K562 (cell line): Measurements from ENCODE around the gene GALP. TPM values are rescaled to one million over a fixed set of nuclear protein-coding genes. Genes with fewer than 3 reads are reported as not detected.

Experiments used
- ATAC-seq: fragments of 200-7000 bp; cut with Tn5 transposase; 3 replicates; pipeline ENCODE4 v1.9.1; 2020; ENCODE audit warnings: moderate library complexity
- BruUV-seq: library from RNA; stranded (reverse); fragments of 400-500 nt; replicated peaks from 2 replicates; lab custom pipeline; 2021; lab: Mats Ljungman, UMichigan
- CTCF ChIA-PET: fragments of 300-600 bp; formaldehyde crosslinking; extraction: SDS; loops from one replicate; lab custom pipeline; 2021; ENCODE audit warnings: low intra/inter-chr PET ratio; lab: Yijun Ruan, JAX
- POLR2A ChIA-PET: fragments of 300-600, 350-650 bp; sonication (Branson Sonifier 250); formaldehyde crosslinking; extraction: SDS; loops from one replicate; lab custom pipeline; 2021; ENCODE audit warnings: antibody characterized with exemption, inconsistent platforms; lab: Yijun Ruan, JAX
- DNase-seq, 4 experiments: peaks; one replicate each; pipeline versions ENCODE4 v3.0.0 to v3.0.0-alpha.2; 2011 to 2018; ENCODE audit warnings: low spot score in 3 of 4, mixed read lengths in 3 of 4; ENCODE audit errors: extremely low read depth in 1 of 4
- FAIRE-seq: peaks from 2 replicates; lab custom pipeline; 2011; peaks lifted over from hg19 to GRCh38; lab: Jason Lieb, UNC
- H2AFZ ChIP-seq: 2 replicates; pipeline ENCODE4 v1.6.0; 2011; ENCODE audit warnings: low read depth, low read length, control low read depth, inconsistent platforms
- H3K27ac ChIP-seq: fragments of 200-600 bp; 3 replicates; pipeline ENCODE4 v1.8.0; 2011; ENCODE audit warnings: low read depth, mild to moderate bottlenecking, control low read depth, inconsistent platforms, low read length, moderate library complexity, mixed read lengths; ENCODE audit errors: extremely low read depth
- H3K27me3 ChIP-seq, 2 experiments: fragments of 300-600 bp in 1 of 2; 2 replicates in 1 of 2; 3 replicates in 1 of 2; pipeline versions ENCODE4 v1.6.0 to v1.8.0; 2011; ENCODE audit warnings: inconsistent platforms in 2 of 2, low read length in 2 of 2, mild to moderate bottlenecking in 1 of 2, mixed read lengths in 1 of 2, moderate library complexity in 1 of 2; ENCODE audit not compliant: control insufficient read depth in 2 of 2, insufficient read depth in 2 of 2
- H3K36me3 ChIP-seq: fragments of 300-600 bp; 3 replicates; pipeline ENCODE4 v1.8.0; 2011; ENCODE audit warnings: mild to moderate bottlenecking, low read length, inconsistent platforms; ENCODE audit not compliant: control insufficient read depth, insufficient read depth
- H3K4me1 ChIP-seq, 2 experiments: fragments of 200-600 bp in 1 of 2; replicated peaks in 1 of 2; 2 replicates in 1 of 2; 3 replicates in 1 of 2; pipeline versions ENCODE4 v1.5.1 to v1.8.0; 2011; ENCODE audit warnings: inconsistent platforms in 2 of 2, low read length in 2 of 2, mild to moderate bottlenecking in 1 of 2, mixed read lengths in 1 of 2, moderate library complexity in 1 of 2; ENCODE audit not compliant: control insufficient read depth in 2 of 2, insufficient read depth in 2 of 2
- H3K4me2 ChIP-seq: 2 replicates; pipeline ENCODE4 v1.6.1; 2011; ENCODE audit warnings: low read length, control low read depth, inconsistent platforms, mixed read lengths; ENCODE audit not compliant: insufficient read depth
- H3K4me3 ChIP-seq: fragments of 200-600 bp; sonication (generic), shearing (Covaris generic); 2 replicates; pipeline ENCODE4 v1.5.1; 2016; ENCODE audit warnings: control low read depth, inconsistent platforms
- H3K79me2 ChIP-seq: fragments of 200-600 bp; 3 replicates; pipeline ENCODE4 v1.8.0; 2011; ENCODE audit warnings: low read length, inconsistent platforms; ENCODE audit not compliant: control insufficient read depth, insufficient read depth
- H3K9ac ChIP-seq, 2 experiments: 2 replicates each; pipeline versions ENCODE4 v1.6.0 to v1.6.1; 2011; ENCODE audit warnings: low read depth in 2 of 2, low read length in 2 of 2, control low read depth in 1 of 2, inconsistent platforms in 1 of 2, mild to moderate bottlenecking in 1 of 2, mixed read lengths in 1 of 2; ENCODE audit not compliant: insufficient read depth in 1 of 2
- H3K9me1 ChIP-seq: one replicate; pipeline ENCODE4 v1.6.0; 2011; ENCODE audit warnings: inconsistent platforms, mild to moderate bottlenecking, low read length, moderate library complexity; ENCODE audit not compliant: control insufficient read depth, insufficient read depth
- H3K9me3 ChIP-seq: replicated peaks from 2 replicates; pipeline ENCODE4 v1.5.1; 2011; ENCODE audit warnings: low read depth, low read length, inconsistent platforms; ENCODE audit not compliant: control insufficient read depth, insufficient read depth
- H4K20me1 ChIP-seq: replicated peaks from 2 replicates; pipeline ENCODE4 v1.6.1; 2011; ENCODE audit warnings: low read length, inconsistent platforms, mixed read lengths; ENCODE audit not compliant: control insufficient read depth, insufficient read depth
- ADNP ChIP-seq: fragments of 200-800 bp; sonication (Bioruptor generic); IDR thresholded peaks from 2 replicates; pipeline ENCODE4 v1.6.1; 2016; ENCODE audit warnings: missing genetic modification characterization, missing compliant biosample characterization
- ATF7 ChIP-seq: fragments of 450-650 bp; IDR thresholded peaks from 2 replicates; pipeline ENCODE4 v1.7.1; 2014; ENCODE audit warnings: mild to moderate bottlenecking, moderate library complexity
- BCOR ChIP-seq: fragments of 450-650 bp; IDR thresholded peaks from 2 replicates; pipeline ENCODE4 v1.6.1; 2016
- HDAC2 ChIP-seq: fragments of 450-650 bp; IDR thresholded peaks from 2 replicates; pipeline ENCODE4 v1.6.1; 2016; ENCODE audit warnings: mild to moderate bottlenecking
- KDM1A ChIP-seq, 2 experiments: fragments of 450-650 bp; IDR thresholded peaks; 2 replicates each; pipeline ENCODE4 v1.6.1; 2016; ENCODE audit warnings: mild to moderate bottlenecking in 2 of 2
- RBFOX2 ChIP-seq: fragments of 200-400 bp; formaldehyde crosslinking; IDR thresholded peaks from 2 replicates; pipeline ENCODE4 v1.6.1; 2017; ENCODE audit warnings: low read depth, mild to moderate bottlenecking, low read length, moderate library complexity
- RBM25 ChIP-seq: fragments of 200-400 bp; formaldehyde crosslinking; IDR thresholded peaks from 2 replicates; pipeline ENCODE4 v1.6.1; 2018; ENCODE audit warnings: low read length, low read depth, moderate library complexity; ENCODE audit not compliant: severe bottlenecking
- RCOR1 ChIP-seq, 2 experiments: IDR thresholded peaks; 2 replicates each; pipeline ENCODE4 v1.6.1; 2012; ENCODE audit warnings: low read depth in 2 of 2, low read length in 2 of 2, borderline replicate concordance in 1 of 2, improper control_type of control experiment in 1 of 2
- SMARCA5 ChIP-seq: fragments of 450-650 bp; IDR thresholded peaks from 2 replicates; pipeline ENCODE4 v1.6.1; 2016
- ZFP36 ChIP-seq: fragments of 150-350 bp; IDR thresholded peaks from 2 replicates; pipeline ENCODE4 v1.6.1; 2018; ENCODE audit warnings: low read length, low read depth; ENCODE audit not compliant: partially characterized antibody
- ZFX ChIP-seq: sonication (generic); formaldehyde crosslinking; IDR thresholded peaks from 2 replicates; pipeline ENCODE4 v1.8.0; 2022; ENCODE audit warnings: mild to moderate bottlenecking, missing genetic modification reagents, moderate library complexity
- WGBS: fragments of 100-300 bp; shearing (Covaris generic); methylation state at CpG from one replicate; pipeline ENCODE4 v1.1.6; 2016; ENCODE audit warnings: low coverage, mixed read lengths; ENCODE audit not compliant: insufficient coverage; ENCODE audit errors: missing lambda C conversion rate; 5-methylcytosine and 5-hydroxymethylcytosine counted together
- in situ Hi-C: fragments of 300-500 bp; cut with MboI; formaldehyde crosslinking; loops from 4 replicates; pipeline ENCODE4 v1.15.0; 2018; ENCODE audit warnings: inconsistent platforms, mixed read lengths
- intact Hi-C: fragments of 100-400 bp; cut with micrococcal nuclease; formaldehyde crosslinking; loops from 2 replicates; pipeline ENCODE4 v1.14.2; 2022
- polyA plus RNA-seq, 8 experiments: library from polyadenylated mRNA; depleted of rRNA in 4 of 8; stranded (reverse) in 5 of 8; unstranded in 3 of 8; fragments of >200 nt; fragmentation: Nextera tagmentation in 2 of 8; fragmentation: Illumina TruSeq in 1 of 8; extraction: Ambion mirVana in 2 of 8; extraction: Trizol in 1 of 8; gene quantifications; 2 replicates each; pipeline versions ENCODE4 v1.2.1 to v1.2.3, GENCODE V29; 2011 to 2014; ENCODE audit warnings: inconsistent platforms in 1 of 8, missing spikeins in 1 of 8
- total RNA-seq, 7 experiments: library from RNA; depleted of rRNA in 6 of 7; stranded (reverse); fragments of >200 nt in 6 of 7; fragmentation: Illumina TruSeq in 2 of 7; extraction: Trizol in 2 of 7; gene quantifications; 2 replicates each; pipeline versions ENCODE4 v1.2.1 to v1.2.3, GENCODE V29; 2011 to 2021; ENCODE audit warnings: low replicate concordance in 1 of 7
- TF ChIP-seq, protein P1 (sequence below): sonication (generic); formaldehyde crosslinking; IDR thresholded peaks from 2 replicates; pipeline ENCODE4 v1.4.0; 2020; ENCODE audit warnings: mild to moderate bottlenecking, missing genetic modification reagents

GALP gene
- total and polyA plus RNA-seq, 9 of the 15 experiments (the other 6 are each of a cell fraction or from before 2014, with no cell fraction given) = not detected

DNA sequence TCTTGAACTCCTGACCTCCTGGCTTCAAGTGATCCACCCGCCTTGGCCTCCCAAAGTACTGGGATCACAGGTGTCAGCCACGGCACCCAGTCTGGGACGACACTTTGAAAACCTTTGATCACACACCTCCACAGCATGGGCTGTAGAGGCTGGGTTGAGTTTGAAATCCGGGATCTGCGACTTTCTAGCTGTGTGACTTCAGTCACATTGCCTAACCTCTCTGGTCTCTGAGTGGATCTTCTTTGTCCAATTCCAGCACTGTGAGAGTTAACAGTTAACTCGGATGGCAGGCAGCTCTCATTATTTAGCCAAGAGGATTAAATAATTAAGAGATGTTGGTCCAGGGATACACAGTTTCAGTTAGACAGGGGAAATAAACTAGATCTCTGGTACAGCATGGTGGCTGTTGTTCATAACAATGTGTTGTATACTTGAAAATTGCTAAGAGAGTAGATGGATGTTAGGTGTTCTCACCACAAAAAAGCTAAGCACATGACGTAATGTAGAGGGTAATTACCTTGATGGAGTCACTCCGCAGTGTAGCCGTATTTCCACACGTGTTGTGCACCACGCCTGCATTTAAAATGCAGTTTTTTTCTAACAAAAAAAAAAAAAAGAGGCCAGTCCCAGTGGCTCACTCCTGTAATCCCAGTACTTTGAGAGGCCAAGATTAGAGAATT is 1.9 kb downstream of the GALP start:
- H3K79me2 ChIP-seq = no peaks in the 10 kb centered on the region
- POLR2A ChIA-PET = no interaction called here
- 19% methylated on average over 11 of the region's 11 CpGs for WGBS

More for the DNA sequence above, 1.9 kb downstream of the GALP start:
- no peaks in the 10 kb centered on the region for H3K9me1 ChIP-seq
- H3K4me1 ChIP-seq = peaks cover 5 to 19% of the 10 kb centered on the region in 2 experiments; a peak in 3 of 5 replicates
- H3K9me3 ChIP-seq = no peaks in the 10 kb centered on the region
- H3K4me2 ChIP-seq = no peak overlapping the region
- DNase-seq (no peak), FAIRE-seq (no peak), ATAC-seq (no peak)
- no peak overlapping the region for H2AFZ ChIP-seq
- in situ Hi-C loops = no loop called here
- H3K9ac ChIP-seq = no peak overlapping the region
- H3K27me3 ChIP-seq = peaks cover 4 to 37% of the 10 kb centered on the region in 2 experiments
- TF ChIP-seq ZFX (CRISPR knock-in tag) = no peak
- peak; percentile 33 to 67; a peak in 2 of 4 replicates for TF ChIP-seq KDM1A (IDR thresholded peaks at IDR 0.05)
- peak; percentile 90 for TF ChIP-seq BCOR
- 0 out of 4 replicates have a peak, but pooled peaks of 1 of the 2 experiments have one; percentile 16 for TF ChIP-seq RCOR1 (IDR thresholded peaks at IDR 0.05; ENCODE audit: borderline replicate concordance in 1 of 2, low read depth in 2 of 2, low read length in 2 of 2)
- peak; percentile 67; the same call in 1 of the 2 replicates for TF ChIP-seq SMARCA5
- TF ChIP-seq RBFOX2 = no peak
- TF ChIP-seq, protein P1, sequence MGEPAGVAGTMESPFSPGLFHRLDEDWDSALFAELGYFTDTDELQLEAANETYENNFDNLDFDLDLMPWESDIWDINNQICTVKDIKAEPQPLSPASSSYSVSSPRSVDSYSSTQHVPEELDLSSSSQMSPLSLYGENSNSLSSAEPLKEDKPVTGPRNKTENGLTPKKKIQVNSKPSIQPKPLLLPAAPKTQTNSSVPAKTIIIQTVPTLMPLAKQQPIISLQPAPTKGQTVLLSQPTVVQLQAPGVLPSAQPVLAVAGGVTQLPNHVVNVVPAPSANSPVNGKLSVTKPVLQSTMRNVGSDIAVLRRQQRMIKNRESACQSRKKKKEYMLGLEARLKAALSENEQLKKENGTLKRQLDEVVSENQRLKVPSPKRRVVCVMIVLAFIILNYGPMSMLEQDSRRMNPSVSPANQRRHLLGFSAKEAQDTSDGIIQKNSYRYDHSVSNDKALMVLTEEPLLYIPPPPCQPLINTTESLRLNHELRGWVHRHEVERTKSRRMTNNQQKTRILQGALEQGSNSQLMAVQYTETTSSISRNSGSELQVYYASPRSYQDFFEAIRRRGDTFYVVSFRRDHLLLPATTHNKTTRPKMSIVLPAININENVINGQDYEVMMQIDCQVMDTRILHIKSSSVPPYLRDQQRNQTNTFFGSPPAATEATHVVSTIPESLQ (CRISPR knock-in tag) = no peak
- TF ChIP-seq ADNP (tag) = peak; percentile 69
- TF ChIP-seq RBM25 = peak; percentile 84
- TF ChIP-seq ZFP36 = peak; percentile 82
- peak; percentile 35; the same call in 1 of the 2 replicates for TF ChIP-seq ATF7
- TF ChIP-seq HDAC2 = peak; percentile 66; the same call in 1 of the 2 replicates
- TF ChIP-seq, all 486 proteins: peak for 9
- no TSS peak for BruUV-seq
- CTCF ChIA-PET = no interaction called here
- intact Hi-C loops = no loop called here
- H3K27ac ChIP-seq = no peak overlapping the region
- H3K4me3 ChIP-seq = no peak overlapping the region
- H3K36me3 ChIP-seq = no peaks in the 10 kb centered on the region
- no peaks in the 10 kb centered on the region for H4K20me1 ChIP-seq
